GM12878 (cell line): ENCODE measurements around the gene ACADS. TPM values are rescaled to one million over a fixed set of nuclear protein-coding genes. Genes with fewer than 3 reads are reported as not detected.

Source experiments
- ATF7 ChIP-seq: fragments of 450-650 bp; IDR thresholded peaks from 2 replicates; pipeline ENCODE4 v1.6.1; 2016; ENCODE audit warnings: low read depth, mild to moderate bottlenecking
- BCL3 ChIP-seq: IDR thresholded peaks from 2 replicates; pipeline ENCODE4 v1.6.1; 2011; ENCODE audit warnings: borderline replicate concordance, low read depth, mild to moderate bottlenecking, moderate library complexity, low read length; ENCODE audit not compliant: insufficient read depth, poor library complexity, severe bottlenecking
- DPF2 ChIP-seq: fragments of 450-650 bp; IDR thresholded peaks from 2 replicates; pipeline ENCODE4 v1.6.1; 2017; ENCODE audit warnings: mild to moderate bottlenecking
- FOS ChIP-seq: IDR thresholded peaks from 3 replicates; pipeline ENCODE4 v1.6.1; 2011; ENCODE audit warnings: borderline replicate concordance; ENCODE audit not compliant: insufficient read length; ENCODE audit errors: extremely low read depth
- IKZF1 ChIP-seq: fragments of 450-650 bp; conservative IDR thresholded peaks from 2 replicates; pipeline ENCODE4 v1.6.1; 2017; ENCODE audit warnings: antibody characterized with exemption, mild to moderate bottlenecking
- NR2C2 ChIP-seq: IDR thresholded peaks from 2 replicates; pipeline ENCODE4 v1.6.1; 2011; ENCODE audit warnings: borderline replicate concordance, low read depth; ENCODE audit not compliant: control insufficient read depth, insufficient read length
- POLR2AphosphoS2 ChIP-seq: IDR thresholded peaks from 2 replicates; pipeline ENCODE4 v1.6.1; 2011; ENCODE audit warnings: low read depth, mild to moderate bottlenecking, low read length, improper control_type of control experiment, moderate library complexity
- RELA ChIP-seq: fragments of 450-650 bp; IDR thresholded peaks from 2 replicates; pipeline ENCODE4 v1.8.0; 2014; ENCODE audit warnings: borderline replicate concordance; ENCODE audit not compliant: partially characterized antibody
- RELB ChIP-seq: fragments of 450-650 bp; IDR thresholded peaks from 2 replicates; pipeline ENCODE4 v1.6.1; 2017; ENCODE audit warnings: low read depth, mild to moderate bottlenecking, moderate library complexity
- SP1 ChIP-seq: IDR thresholded peaks from one replicate; pipeline ENCODE4 v1.6.1; 2011; ENCODE audit warnings: low read depth, low read length
- TBL1XR1 ChIP-seq: IDR thresholded peaks from 2 replicates; pipeline ENCODE4 v1.6.1; 2012; ENCODE audit warnings: low read depth, low read length, improper control_type of control experiment
- USF1 ChIP-seq: IDR thresholded peaks from 2 replicates; pipeline ENCODE4 v1.6.1; 2011; ENCODE audit warnings: borderline replicate concordance, low read depth, mild to moderate bottlenecking, moderate library complexity, mixed read lengths, low read length; ENCODE audit not compliant: insufficient read depth; ENCODE audit errors: extremely low read length
- ZBTB33 ChIP-seq: fragments of 450-650 bp; IDR thresholded peaks from 2 replicates; pipeline ENCODE4 v1.6.1; 2017; ENCODE audit warnings: mild to moderate bottlenecking
- ZNF384 ChIP-seq: IDR thresholded peaks from 2 replicates; pipeline ENCODE4 v1.6.1; 2012; ENCODE audit warnings: low read depth, mild to moderate bottlenecking, low read length, improper control_type of control experiment, borderline replicate concordance
- polyA plus RNA-seq, 11 experiments: library from polyadenylated mRNA; depleted of rRNA in 4 of 11; unstranded in 6 of 11; stranded (reverse) in 5 of 11; fragments of >200 nt; fragmentation: Nextera tagmentation in 4 of 11; fragmentation: Illumina TruSeq in 1 of 11; extraction: Ambion mirVana in 4 of 11; extraction: Trizol in 1 of 11; gene quantifications; 1 replicate in 1 of 11; 2 replicates in 10 of 11; pipeline versions ENCODE4 v1.2.1 to v1.2.3, GENCODE V29; 2011 to 2016; ENCODE audit warnings: inconsistent platforms in 2 of 11, missing spikeins in 2 of 11, low read depth in 1 of 11
- total RNA-seq, 4 experiments: library from RNA; depleted of rRNA in 3 of 4; stranded (reverse); fragments of >200 nt in 3 of 4; fragmentation: Illumina TruSeq in 1 of 4; extraction: Trizol in 1 of 4; gene quantifications; 2 replicates each; pipeline versions ENCODE4 v1.2.1 to v1.2.3, GENCODE V29; 2013 to 2021
- TF ChIP-seq, protein P1 (sequence below): fragments of 450-650 bp; IDR thresholded peaks from 2 replicates; pipeline ENCODE4 v1.6.1; 2016; ENCODE audit warnings: mild to moderate bottlenecking, moderate library complexity, borderline replicate concordance
- TF ChIP-seq, protein P2 (sequence below): IDR thresholded peaks from 2 replicates; pipeline ENCODE4 v1.6.1; 2012; ENCODE audit warnings: low read depth, low read length, improper control_type of control experiment

Gene ACADS
- total and polyA plus RNA-seq, 10 of the 15 experiments (the other 5 are each of a cell fraction or from before 2014, with no cell fraction given), result 0.05 to 18.1 (median 10.2) TPM

DNA sequence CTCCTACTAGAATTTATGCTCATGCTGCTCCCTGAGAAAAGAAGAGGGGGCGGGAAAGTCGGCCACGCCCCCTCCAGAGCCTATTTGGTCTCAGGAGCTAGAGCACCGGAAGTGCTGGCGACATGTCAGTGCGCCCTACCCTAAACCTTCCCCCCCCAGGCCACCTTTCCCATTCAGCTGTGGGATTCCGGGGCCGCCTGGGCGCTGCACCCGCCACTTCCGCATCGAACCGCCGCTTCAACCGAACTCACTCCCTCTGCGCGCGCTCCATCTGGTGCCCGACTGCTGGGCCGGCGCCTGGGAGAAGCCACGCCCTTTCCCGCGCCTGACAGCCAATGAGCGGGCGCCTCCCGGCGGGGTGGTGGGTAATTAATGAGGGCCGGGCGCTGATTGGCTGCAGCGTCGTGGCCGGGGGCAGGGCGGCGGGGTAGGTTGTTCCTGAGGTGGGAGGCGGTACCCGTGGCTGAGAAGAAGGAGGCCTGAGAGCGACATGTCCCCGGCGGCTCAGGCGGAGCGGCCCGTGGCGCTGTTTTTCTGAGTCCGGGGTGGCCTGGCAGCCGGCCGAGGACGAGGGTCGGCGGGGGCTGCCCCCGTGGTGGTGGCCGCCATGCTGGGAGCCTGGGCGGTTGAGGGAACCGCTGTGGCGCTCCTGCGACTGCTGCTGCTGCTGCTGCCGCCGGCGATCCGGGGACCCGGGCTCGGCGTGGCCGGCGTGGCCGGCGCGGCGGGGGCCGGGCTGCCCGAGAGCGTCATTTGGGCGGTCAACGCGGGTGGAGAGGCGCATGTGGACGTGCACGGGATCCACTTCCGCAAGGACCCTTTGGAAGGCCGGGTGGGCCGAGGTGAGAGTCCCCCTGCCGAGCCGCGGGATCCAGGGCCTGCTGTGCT, 38.7 kb upstream of the ACADS start, which contains the start of gene MLEC (continued):
- TF ChIP-seq RELA (peak; percentile 93), FOS (peak; percentile 31), ATF7 (no peak; the same call in none of the 2 replicates), TBL1XR1 (peak; percentile 59), BCL3 (no peak), DPF2 (peak; percentile 28; the same call in 1 of the 2 replicates), USF1 (peak; percentile 25), POLR2AphosphoS2 (no peak), NR2C2 (no peak), IKZF1 (peak; percentile 91), ZBTB33 (no peak), RELB (peak; percentile 46; the same call in 1 of the 2 replicates), ZNF384 (no peak), SP1 (peak; percentile 91)
- TF ChIP-seq, protein P1, sequence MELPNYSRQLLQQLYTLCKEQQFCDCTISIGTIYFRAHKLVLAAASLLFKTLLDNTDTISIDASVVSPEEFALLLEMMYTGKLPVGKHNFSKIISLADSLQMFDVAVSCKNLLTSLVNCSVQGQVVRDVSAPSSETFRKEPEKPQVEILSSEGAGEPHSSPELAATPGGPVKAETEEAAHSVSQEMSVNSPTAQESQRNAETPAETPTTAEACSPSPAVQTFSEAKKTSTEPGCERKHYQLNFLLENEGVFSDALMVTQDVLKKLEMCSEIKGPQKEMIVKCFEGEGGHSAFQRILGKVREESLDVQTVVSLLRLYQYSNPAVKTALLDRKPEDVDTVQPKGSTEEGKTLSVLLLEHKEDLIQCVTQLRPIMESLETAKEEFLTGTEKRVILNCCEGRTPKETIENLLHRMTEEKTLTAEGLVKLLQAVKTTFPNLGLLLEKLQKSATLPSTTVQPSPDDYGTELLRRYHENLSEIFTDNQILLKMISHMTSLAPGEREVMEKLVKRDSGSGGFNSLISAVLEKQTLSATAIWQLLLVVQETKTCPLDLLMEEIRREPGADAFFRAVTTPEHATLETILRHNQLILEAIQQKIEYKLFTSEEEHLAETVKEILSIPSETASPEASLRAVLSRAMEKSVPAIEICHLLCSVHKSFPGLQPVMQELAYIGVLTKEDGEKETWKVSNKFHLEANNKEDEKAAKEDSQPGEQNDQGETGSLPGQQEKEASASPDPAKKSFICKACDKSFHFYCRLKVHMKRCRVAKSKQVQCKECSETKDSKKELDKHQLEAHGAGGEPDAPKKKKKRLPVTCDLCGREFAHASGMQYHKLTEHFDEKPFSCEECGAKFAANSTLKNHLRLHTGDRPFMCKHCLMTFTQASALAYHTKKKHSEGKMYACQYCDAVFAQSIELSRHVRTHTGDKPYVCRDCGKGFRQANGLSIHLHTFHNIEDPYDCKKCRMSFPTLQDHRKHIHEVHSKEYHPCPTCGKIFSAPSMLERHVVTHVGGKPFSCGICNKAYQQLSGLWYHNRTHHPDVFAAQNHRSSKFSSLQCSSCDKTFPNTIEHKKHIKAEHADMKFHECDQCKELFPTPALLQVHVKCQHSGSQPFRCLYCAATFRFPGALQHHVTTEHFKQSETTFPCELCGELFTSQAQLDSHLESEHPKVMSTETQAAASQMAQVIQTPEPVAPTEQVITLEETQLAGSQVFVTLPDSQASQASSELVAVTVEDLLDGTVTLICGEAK, result peak; percentile 99
- TF ChIP-seq, protein P2, sequence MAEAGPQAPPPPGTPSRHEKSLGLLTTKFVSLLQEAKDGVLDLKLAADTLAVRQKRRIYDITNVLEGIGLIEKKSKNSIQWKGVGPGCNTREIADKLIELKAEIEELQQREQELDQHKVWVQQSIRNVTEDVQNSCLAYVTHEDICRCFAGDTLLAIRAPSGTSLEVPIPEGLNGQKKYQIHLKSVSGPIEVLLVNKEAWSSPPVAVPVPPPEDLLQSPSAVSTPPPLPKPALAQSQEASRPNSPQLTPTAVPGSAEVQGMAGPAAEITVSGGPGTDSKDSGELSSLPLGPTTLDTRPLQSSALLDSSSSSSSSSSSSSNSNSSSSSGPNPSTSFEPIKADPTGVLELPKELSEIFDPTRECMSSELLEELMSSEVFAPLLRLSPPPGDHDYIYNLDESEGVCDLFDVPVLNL, result peak; percentile 57; the same call in 1 of the 2 replicates
